GM23338 (cell line): Measurements from ENCODE around the gene CYSTM1. TPM values are rescaled to one million over a fixed set of nuclear protein-coding genes. Genes with fewer than 3 reads are reported as not detected.

ENCODE experiments used
- ATAC-seq: fragments of 200-7000 bp; cut with Tn5 transposase; 3 replicates; pipeline ENCODE4 v1.9.1; 2020
- DNase-seq: peaks from one replicate; pipeline ENCODE4 v3.0.0-alpha.2; 2015; ENCODE audit warnings: low spot score
- H2AFZ ChIP-seq: fragments of 200-600 bp; sonication (generic); 2 replicates; pipeline ENCODE4 v1.8.0; 2016; ENCODE audit warnings: antibody characterized with exemption, mild to moderate bottlenecking, moderate library complexity
- H3F3A ChIP-seq: fragments of 200-600 bp; sonication (generic); replicated peaks from 2 replicates; pipeline ENCODE4 v1.8.0; 2017; ENCODE audit warnings: antibody characterized with exemption, mixed run types, low read depth
- H3K27ac ChIP-seq: fragments of 200-600 bp; sonication (generic); 2 replicates; pipeline ENCODE4 v1.6.1; 2016; ENCODE audit warnings: low read depth
- H3K27me3 ChIP-seq: fragments of 200-600 bp; sonication (generic); 2 replicates; pipeline ENCODE4 v1.8.0; 2016; ENCODE audit warnings: mild to moderate bottlenecking, mixed run types, moderate library complexity; ENCODE audit not compliant: insufficient read depth
- H3K36me3 ChIP-seq: fragments of 200-600 bp; sonication (generic); 2 replicates; pipeline ENCODE4 v1.8.0; 2016; ENCODE audit warnings: mild to moderate bottlenecking; ENCODE audit not compliant: insufficient read depth
- H3K4me1 ChIP-seq: fragments of 200-600 bp; sonication (generic); 2 replicates; pipeline ENCODE4 v1.8.0; 2016; ENCODE audit warnings: mild to moderate bottlenecking, moderate library complexity; ENCODE audit not compliant: insufficient read depth
- H3K4me2 ChIP-seq: fragments of 200-600 bp; sonication (generic); 2 replicates; pipeline ENCODE4 v1.7.1; 2017; ENCODE audit warnings: mixed run types
- H3K4me3 ChIP-seq: fragments of 200-600 bp; sonication (generic); 2 replicates; pipeline ENCODE4 v1.6.1; 2016; ENCODE audit warnings: mixed run types
- H3K79me2 ChIP-seq: fragments of 200-600 bp; sonication (generic); replicated peaks from 2 replicates; pipeline ENCODE4 v1.8.0; 2017; ENCODE audit warnings: mild to moderate bottlenecking; ENCODE audit not compliant: insufficient read depth
- H3K9me2 ChIP-seq: fragments of 200-600 bp; sonication (generic); 2 replicates; pipeline ENCODE4 v1.8.0; 2017; ENCODE audit not compliant: insufficient read depth
- H4K20me1 ChIP-seq: fragments of 200-600 bp; sonication (generic); replicated peaks from 2 replicates; pipeline ENCODE4 v1.8.0; 2017; ENCODE audit warnings: mild to moderate bottlenecking; ENCODE audit not compliant: insufficient read depth
- H3K27ac Mint-ChIP-seq: 2 replicates; pipeline ENCODE4 v1.8.0; 2020; ENCODE audit warnings: inconsistent platforms, mild to moderate bottlenecking, moderate library complexity, mixed read lengths
- H3K27me3 Mint-ChIP-seq: 3 replicates; pipeline ENCODE4 v1.8.0; 2022; ENCODE audit warnings: low read depth, mild to moderate bottlenecking, moderate library complexity, mixed read lengths, inconsistent platforms; ENCODE audit not compliant: insufficient read depth, poor library complexity
- H3K36me3 Mint-ChIP-seq: 3 replicates; pipeline ENCODE4 v1.8.0; 2021; ENCODE audit warnings: low read depth, mild to moderate bottlenecking, inconsistent platforms, moderate library complexity, mixed read lengths
- H3K4me1 Mint-ChIP-seq: 3 replicates; pipeline ENCODE4 v1.8.0; 2020; ENCODE audit warnings: mild to moderate bottlenecking, inconsistent platforms, mixed read lengths
- H3K4me3 Mint-ChIP-seq: 3 replicates; pipeline ENCODE4 v1.8.0; 2021; ENCODE audit warnings: moderate library complexity, mild to moderate bottlenecking, inconsistent platforms, mixed read lengths
- H3K9me3 Mint-ChIP-seq: 3 replicates; pipeline ENCODE4 v1.8.0; 2020; ENCODE audit warnings: moderate library complexity, mild to moderate bottlenecking, inconsistent platforms, mixed read lengths
- ETS1 ChIP-seq: IDR thresholded peaks from 2 replicates; pipeline ENCODE4 v1.6.1; 2016; ENCODE audit warnings: antibody characterized with exemption
- EZH2 ChIP-seq: fragments of 200-600 bp; sonication (generic); IDR thresholded peaks from one replicate; pipeline ENCODE4 v1.8.0; 2017; ENCODE audit warnings: antibody characterized with exemption, mild to moderate bottlenecking, low read depth; ENCODE audit not compliant: unreplicated experiment
- JUNB ChIP-seq: IDR thresholded peaks from one replicate; pipeline ENCODE4 v1.6.1; 2016; ENCODE audit warnings: antibody characterized with exemption; ENCODE audit not compliant: unreplicated experiment
- NANOG ChIP-seq: IDR thresholded peaks from 2 replicates; pipeline ENCODE4 v1.6.1; 2016; ENCODE audit warnings: antibody characterized with exemption, borderline replicate concordance
- STAT1 ChIP-seq: IDR thresholded peaks from one replicate; pipeline ENCODE4 v1.6.1; 2016; ENCODE audit warnings: antibody characterized with exemption; ENCODE audit not compliant: unreplicated experiment
- ZNF114 ChIP-seq: fragments of 250-450 bp; sonication (Bioruptor Pico); IDR thresholded peaks from 2 replicates; pipeline ENCODE4 v1.5.0; 2020; ENCODE audit warnings: mild to moderate bottlenecking, moderate library complexity
- polyA plus RNA-seq: library from polyadenylated mRNA; unstranded; fragments of >200 nt; fragmentation: Nextera tagmentation; extraction: Ambion mirVana; gene quantifications from 2 replicates; pipeline ENCODE4 v1.2.1, GENCODE V29; 2016
- total RNA-seq: library from RNA; depleted of rRNA; stranded (reverse); fragments of >200 nt; shearing (Covaris generic); gene quantifications from 2 replicates; pipeline ENCODE4 v1.2.3, GENCODE V29; 2014
- TF ChIP-seq, protein P1 (sequence below): fragments of 250-450 bp; sonication (Bioruptor Pico); IDR thresholded peaks from 2 replicates; pipeline ENCODE4 v1.5.0; 2020; ENCODE audit warnings: mild to moderate bottlenecking, moderate library complexity
- TF ChIP-seq, protein P2 (sequence below), 2 experiments: fragments of 200-600 bp in 1 of 2; sonication (generic) in 1 of 2; conservative IDR thresholded peaks; 2 replicates each; pipeline versions ENCODE4 v1.5.1 to v1.6.1; 2016 to 2017; ENCODE audit warnings: antibody characterized with exemption in 2 of 2, low read depth in 2 of 2, mild to moderate bottlenecking in 2 of 2, moderate library complexity in 1 of 2

The CYSTM1 gene
- total and polyA plus RNA-seq, 2 experiments from 2014 or later, result 14.4 to 46.0 TPM

GRCh38 chr5:140185409-140185808 is 10.4 kb downstream of the CYSTM1 start:
- H3K27me3 ChIP-seq, result no peaks in the 10 kb centered on the region
- H3K4me2 ChIP-seq, result no peak overlapping the region
- H3K27ac Mint-ChIP-seq, result no peak overlapping the region
- no peaks in the 10 kb centered on the region for H3F3A ChIP-seq
- no peaks in the 10 kb centered on the region; the same call in 1 of the 2 replicates for H4K20me1 ChIP-seq
- 0 out of 2 replicates have a peak, but pooled peaks cover 6% of the 10 kb centered on the region for H3K79me2 ChIP-seq
- TF ChIP-seq, protein P1, sequence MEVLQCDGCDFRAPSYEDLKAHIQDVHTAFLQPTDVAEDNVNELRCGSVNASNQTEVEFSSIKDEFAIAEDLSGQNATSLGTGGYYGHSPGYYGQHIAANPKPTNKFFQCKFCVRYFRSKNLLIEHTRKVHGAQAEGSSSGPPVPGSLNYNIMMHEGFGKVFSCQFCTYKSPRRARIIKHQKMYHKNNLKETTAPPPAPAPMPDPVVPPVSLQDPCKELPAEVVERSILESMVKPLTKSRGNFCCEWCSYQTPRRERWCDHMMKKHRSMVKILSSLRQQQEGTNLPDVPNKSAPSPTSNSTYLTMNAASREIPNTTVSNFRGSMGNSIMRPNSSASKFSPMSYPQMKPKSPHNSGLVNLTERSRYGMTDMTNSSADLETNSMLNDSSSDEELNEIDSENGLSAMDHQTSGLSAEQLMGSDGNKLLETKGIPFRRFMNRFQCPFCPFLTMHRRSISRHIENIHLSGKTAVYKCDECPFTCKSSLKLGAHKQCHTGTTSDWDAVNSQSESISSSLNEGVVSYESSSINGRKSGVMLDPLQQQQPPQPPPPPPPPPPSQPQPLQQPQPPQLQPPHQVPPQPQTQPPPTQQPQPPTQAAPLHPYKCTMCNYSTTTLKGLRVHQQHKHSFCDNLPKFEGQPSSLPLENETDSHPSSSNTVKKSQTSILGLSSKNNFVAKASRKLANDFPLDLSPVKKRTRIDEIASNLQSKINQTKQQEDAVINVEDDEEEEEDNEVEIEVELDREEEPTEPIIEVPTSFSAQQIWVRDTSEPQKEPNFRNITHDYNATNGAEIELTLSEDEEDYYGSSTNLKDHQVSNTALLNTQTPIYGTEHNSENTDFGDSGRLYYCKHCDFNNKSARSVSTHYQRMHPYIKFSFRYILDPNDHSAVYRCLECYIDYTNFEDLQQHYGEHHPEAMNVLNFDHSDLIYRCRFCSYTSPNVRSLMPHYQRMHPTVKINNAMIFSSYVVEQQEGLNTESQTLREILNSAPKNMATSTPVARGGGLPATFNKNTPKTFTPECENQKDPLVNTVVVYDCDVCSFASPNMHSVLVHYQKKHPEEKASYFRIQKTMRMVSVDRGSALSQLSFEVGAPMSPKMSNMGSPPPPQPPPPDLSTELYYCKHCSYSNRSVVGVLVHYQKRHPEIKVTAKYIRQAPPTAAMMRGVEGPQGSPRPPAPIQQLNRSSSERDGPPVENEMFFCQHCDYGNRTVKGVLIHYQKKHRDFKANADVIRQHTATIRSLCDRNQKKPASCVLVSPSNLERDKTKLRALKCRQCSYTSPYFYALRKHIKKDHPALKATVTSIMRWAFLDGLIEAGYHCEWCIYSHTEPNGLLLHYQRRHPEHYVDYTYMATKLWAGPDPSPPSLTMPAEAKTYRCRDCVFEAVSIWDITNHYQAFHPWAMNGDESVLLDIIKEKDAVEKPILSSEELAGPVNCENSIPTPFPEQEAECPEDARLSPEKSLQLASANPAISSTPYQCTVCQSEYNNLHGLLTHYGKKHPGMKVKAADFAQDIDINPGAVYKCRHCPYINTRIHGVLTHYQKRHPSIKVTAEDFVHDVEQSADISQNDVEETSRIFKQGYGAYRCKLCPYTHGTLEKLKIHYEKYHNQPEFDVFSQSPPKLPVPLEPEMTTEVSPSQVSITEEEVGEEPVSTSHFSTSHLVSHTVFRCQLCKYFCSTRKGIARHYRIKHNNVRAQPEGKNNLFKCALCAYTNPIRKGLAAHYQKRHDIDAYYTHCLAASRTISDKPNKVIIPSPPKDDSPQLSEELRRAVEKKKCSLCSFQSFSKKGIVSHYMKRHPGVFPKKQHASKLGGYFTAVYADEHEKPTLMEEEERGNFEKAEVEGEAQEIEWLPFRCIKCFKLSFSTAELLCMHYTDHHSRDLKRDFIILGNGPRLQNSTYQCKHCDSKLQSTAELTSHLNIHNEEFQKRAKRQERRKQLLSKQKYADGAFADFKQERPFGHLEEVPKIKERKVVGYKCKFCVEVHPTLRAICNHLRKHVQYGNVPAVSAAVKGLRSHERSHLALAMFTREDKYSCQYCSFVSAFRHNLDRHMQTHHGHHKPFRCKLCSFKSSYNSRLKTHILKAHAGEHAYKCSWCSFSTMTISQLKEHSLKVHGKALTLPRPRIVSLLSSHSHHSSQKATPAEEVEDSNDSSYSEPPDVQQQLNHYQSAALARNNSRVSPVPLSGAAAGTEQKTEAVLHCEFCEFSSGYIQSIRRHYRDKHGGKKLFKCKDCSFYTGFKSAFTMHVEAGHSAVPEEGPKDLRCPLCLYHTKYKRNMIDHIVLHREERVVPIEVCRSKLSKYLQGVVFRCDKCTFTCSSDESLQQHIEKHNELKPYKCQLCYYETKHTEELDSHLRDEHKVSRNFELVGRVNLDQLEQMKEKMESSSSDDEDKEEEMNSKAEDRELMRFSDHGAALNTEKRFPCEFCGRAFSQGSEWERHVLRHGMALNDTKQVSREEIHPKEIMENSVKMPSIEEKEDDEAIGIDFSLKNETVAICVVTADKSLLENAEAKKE, result no peak
- TF ChIP-seq, protein P2, sequence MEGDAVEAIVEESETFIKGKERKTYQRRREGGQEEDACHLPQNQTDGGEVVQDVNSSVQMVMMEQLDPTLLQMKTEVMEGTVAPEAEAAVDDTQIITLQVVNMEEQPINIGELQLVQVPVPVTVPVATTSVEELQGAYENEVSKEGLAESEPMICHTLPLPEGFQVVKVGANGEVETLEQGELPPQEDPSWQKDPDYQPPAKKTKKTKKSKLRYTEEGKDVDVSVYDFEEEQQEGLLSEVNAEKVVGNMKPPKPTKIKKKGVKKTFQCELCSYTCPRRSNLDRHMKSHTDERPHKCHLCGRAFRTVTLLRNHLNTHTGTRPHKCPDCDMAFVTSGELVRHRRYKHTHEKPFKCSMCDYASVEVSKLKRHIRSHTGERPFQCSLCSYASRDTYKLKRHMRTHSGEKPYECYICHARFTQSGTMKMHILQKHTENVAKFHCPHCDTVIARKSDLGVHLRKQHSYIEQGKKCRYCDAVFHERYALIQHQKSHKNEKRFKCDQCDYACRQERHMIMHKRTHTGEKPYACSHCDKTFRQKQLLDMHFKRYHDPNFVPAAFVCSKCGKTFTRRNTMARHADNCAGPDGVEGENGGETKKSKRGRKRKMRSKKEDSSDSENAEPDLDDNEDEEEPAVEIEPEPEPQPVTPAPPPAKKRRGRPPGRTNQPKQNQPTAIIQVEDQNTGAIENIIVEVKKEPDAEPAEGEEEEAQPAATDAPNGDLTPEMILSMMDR (conservative IDR thresholded peaks at IDR 0.05; ENCODE audit: low read depth in 2 of 2), result no peak
- TF ChIP-seq JUNB (no peak), NANOG (no peak), ZNF114 (no peak), STAT1 (no peak), EZH2 (no peak), ETS1 (no peak)
- ATAC-seq (no peak), DNase-seq (no peak)
- H3K4me3 ChIP-seq, result no peak overlapping the region
- no peaks in the 10 kb centered on the region for H3K36me3 ChIP-seq
- no peaks in the 10 kb centered on the region for H3K9me3 Mint-ChIP-seq
- no peak overlapping the region for H2AFZ ChIP-seq
- peaks cover 3% of the 10 kb centered on the region for H3K27me3 Mint-ChIP-seq
- no peaks in the 10 kb centered on the region for H3K36me3 Mint-ChIP-seq
- no peaks in the 10 kb centered on the region for H3K9me2 ChIP-seq
- peaks cover 11% of the 10 kb centered on the region for H3K4me1 ChIP-seq
- H3K4me1 Mint-ChIP-seq, result peaks cover 13% of the 10 kb centered on the region
- H3K4me3 Mint-ChIP-seq, result no peak overlapping the region
- no peak overlapping the region for H3K27ac ChIP-seq
